BE2C (cell line): Measurements from ENCODE around the gene ZDHHC14.
A peak's percentile ranks its signal among the peaks of the same experiment; 100 is the strongest.
"Not testable (repeated sequence)": the region's sequence is repeated elsewhere in the genome, so short reads cannot be mapped to it uniquely, and the experiment has no call there.

ENCODE experiments used
- DNase-seq: peaks from one replicate; pipeline ENCODE4 v3.0.0-alpha.2; 2020
- H3K27me3 ChIP-seq: fragments of 250-450 bp; sonication (Bioruptor Pico); 2 replicates; pipeline ENCODE4 v1.5.1; 2020; ENCODE audit warnings: mild to moderate bottlenecking
- H3K36me3 ChIP-seq: fragments of 250-450 bp; sonication (Bioruptor Pico); 2 replicates; pipeline ENCODE4 v1.5.1; 2020; ENCODE audit warnings: mild to moderate bottlenecking
- H3K4me1 ChIP-seq: fragments of 250-450 bp; sonication (Bioruptor Pico); 2 replicates; pipeline ENCODE4 v1.5.1; 2020
- H3K4me3 ChIP-seq: 2 replicates; pipeline ENCODE4 v1.5.1; 2011; ENCODE audit warnings: low read depth, low read length
- H3K9me3 ChIP-seq: fragments of 250-450 bp; sonication (Bioruptor Pico); 2 replicates; pipeline ENCODE4 v1.5.1; 2020
- CTCF ChIP-seq: IDR thresholded peaks from 2 replicates; pipeline ENCODE4 v1.5.1; 2012; ENCODE audit warnings: mild to moderate bottlenecking, low read depth, low read length

ZDHHC14 gene

GRCh38 chr6:157570104-157570503, 189.1 kb downstream of the ZDHHC14 start:
- Histone ChIP-seq H3K9me3 (no peaks in the 10 kb centered on the region), H3K36me3 (no peaks in the 10 kb centered on the region), H3K4me1 (no peaks in the 10 kb centered on the region), H3K4me3 (no peak overlapping the region), H3K27me3 (no peaks in the 10 kb centered on the region)
- no peak for DNase-seq
- no peak for TF ChIP-seq CTCF

GRCh38 chr6:157570752-157571151, 189.8 kb downstream of the ZDHHC14 start:
- no peak for DNase-seq
- Histone ChIP-seq H3K27me3 (no peaks in the 10 kb centered on the region), H3K9me3 (no peaks in the 10 kb centered on the region), H3K4me3 (no peak overlapping the region), H3K36me3 (no peaks in the 10 kb centered on the region), H3K4me1 (no peaks in the 10 kb centered on the region)
- TF ChIP-seq CTCF, result no peak

GRCh38 chr6:157571269-157571668, 190.3 kb downstream of the ZDHHC14 start:
- Histone ChIP-seq H3K4me3 (no peak overlapping the region), H3K27me3 (no peaks in the 10 kb centered on the region), H3K4me1 (no peaks in the 10 kb centered on the region), H3K9me3 (no peaks in the 10 kb centered on the region), H3K36me3 (no peaks in the 10 kb centered on the region)
- peak; percentile 12; the same call in 1 of the 2 replicates for TF ChIP-seq CTCF
- no peak for DNase-seq

- H3K36me3 ChIP-seq, result no peaks in the 10 kb centered on the region
- DNase-seq, result no peak
- no peaks in the 10 kb centered on the region for H3K27me3 ChIP-seq
- no peak for TF ChIP-seq CTCF
- no peaks in the 10 kb centered on the region for H3K9me3 ChIP-seq
- no peaks in the 10 kb centered on the region for H3K4me1 ChIP-seq
- H3K4me3 ChIP-seq, result no peak overlapping the region
These were observed 191.0 kb downstream of the ZDHHC14 start for GRCh38 chr6:157571950-157572349.

- Histone ChIP-seq H3K9me3 (no peaks in the 10 kb centered on the region), H3K4me3 (no peak overlapping the region), H3K4me1 (no peaks in the 10 kb centered on the region), H3K36me3 (no peaks in the 10 kb centered on the region), H3K27me3 (no peaks in the 10 kb centered on the region)
- no peak for DNase-seq
- no peak for TF ChIP-seq CTCF
These were observed 193.9 kb downstream of the ZDHHC14 start for GRCh38 chr6:157574851-157575424.

GRCh38 chr6:157575436-157576145, 194.6 kb downstream of the ZDHHC14 start:
- Histone ChIP-seq H3K27me3 (no peaks in the 10 kb centered on the region), H3K9me3 (no peaks in the 10 kb centered on the region), H3K4me3 (no peak overlapping the region), H3K4me1 (no peaks in the 10 kb centered on the region), H3K36me3 (no peaks in the 10 kb centered on the region)
- no peak for TF ChIP-seq CTCF
- DNase-seq, result no peak

- H3K36me3 ChIP-seq, H3K9me3 ChIP-seq, H3K4me1 ChIP-seq, H3K27me3 ChIP-seq, H3K4me3 ChIP-seq, DNase-seq: not testable (repeated sequence)
These were observed 196.0 kb downstream of the ZDHHC14 start for GRCh38 chr6:157576991-157577390.

GRCh38 chr6:157578527-157578926, 197.5 kb downstream of the ZDHHC14 start:
- H3K4me3 ChIP-seq, H3K9me3 ChIP-seq, H3K27me3 ChIP-seq, DNase-seq, H3K36me3 ChIP-seq, H3K4me1 ChIP-seq: not testable (repeated sequence)
